Dedifferentiated amniotic fluid mesenchymal stem cell (primary cell): ENCODE results near the gene SEMA4D.
A peak's percentile ranks its signal among the peaks of the same experiment; 100 is the strongest.

Experiments
- DNase-seq: peaks from one replicate; pipeline ENCODE4 v3.0.0-alpha.2; 2016; ENCODE audit errors: extremely low spot score

Gene SEMA4D

DNA sequence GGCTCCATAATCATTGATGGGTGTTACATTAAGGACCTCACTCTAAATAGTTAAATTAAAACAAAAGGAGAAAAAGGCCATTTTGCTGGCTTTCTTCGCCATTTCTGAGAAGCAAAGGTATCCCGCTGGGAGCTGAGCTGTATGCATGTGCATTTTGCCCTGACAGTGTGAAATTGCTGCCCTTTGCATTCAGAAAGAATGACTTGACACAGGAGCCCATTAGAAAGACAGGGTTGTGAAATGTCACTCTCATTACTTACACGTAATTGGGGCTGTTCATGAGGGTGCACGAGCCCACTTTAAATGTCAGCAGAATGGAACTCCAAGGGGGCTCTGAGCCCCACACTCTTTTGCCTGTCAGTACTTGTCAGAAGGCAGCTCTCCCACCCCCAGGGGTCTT, 85.0 kb downstream of the SEMA4D start:
- no peak for DNase-seq

GRCh38 chr9:89412541-89412940, 85.4 kb downstream of the SEMA4D start:
- DNase-seq: no peak

- DNase-seq: no peak
These were observed 86.2 kb downstream of the SEMA4D start for GRCh38 chr9:89411759-89412158.

GRCh38 chr9:89410641-89411350, 87.1 kb downstream of the SEMA4D start:
- DNase-seq: no peak

- no peak for DNase-seq
These were observed 87.9 kb downstream of the SEMA4D start for GRCh38 chr9:89410022-89410421.

- no peak for DNase-seq
These were observed 88.4 kb downstream of the SEMA4D start for GRCh38 chr9:89409466-89409865.

DNA sequence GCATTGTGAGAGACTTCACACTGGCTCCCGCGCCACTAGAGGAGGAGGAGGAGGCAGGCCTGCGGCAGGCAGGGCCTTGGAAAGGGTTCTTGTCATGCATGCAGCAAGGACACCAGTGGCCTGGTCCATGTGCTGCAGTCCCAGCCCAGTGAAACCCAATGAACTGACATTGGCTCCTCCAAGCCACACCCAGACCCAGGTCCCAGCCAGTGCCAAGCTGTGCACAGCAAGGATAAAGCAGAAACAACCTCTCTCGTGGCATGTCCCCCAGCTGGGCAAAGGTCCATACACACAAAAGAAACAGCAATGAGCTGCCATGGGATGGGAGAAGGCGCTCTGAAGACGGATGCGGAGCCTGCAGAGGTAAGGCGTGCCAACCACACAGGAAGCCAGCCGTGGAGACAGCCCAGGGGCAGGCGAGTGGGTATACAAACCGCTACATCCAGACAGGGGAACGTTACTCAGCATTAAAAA, 89.2 kb downstream of the SEMA4D start:
- no peak for DNase-seq

GRCh38 chr9:89407070-89407469, 90.8 kb downstream of the SEMA4D start:
- no peak for DNase-seq

GRCh38 chr9:89405826-89406225, 92.1 kb downstream of the SEMA4D start:
- no peak for DNase-seq

- no peak for DNase-seq
These were observed 93.8 kb downstream of the SEMA4D start for GRCh38 chr9:89404074-89404473.

GRCh38 chr9:89402695-89403427, 95.1 kb downstream of the SEMA4D start:
- no peak for DNase-seq

DNA sequence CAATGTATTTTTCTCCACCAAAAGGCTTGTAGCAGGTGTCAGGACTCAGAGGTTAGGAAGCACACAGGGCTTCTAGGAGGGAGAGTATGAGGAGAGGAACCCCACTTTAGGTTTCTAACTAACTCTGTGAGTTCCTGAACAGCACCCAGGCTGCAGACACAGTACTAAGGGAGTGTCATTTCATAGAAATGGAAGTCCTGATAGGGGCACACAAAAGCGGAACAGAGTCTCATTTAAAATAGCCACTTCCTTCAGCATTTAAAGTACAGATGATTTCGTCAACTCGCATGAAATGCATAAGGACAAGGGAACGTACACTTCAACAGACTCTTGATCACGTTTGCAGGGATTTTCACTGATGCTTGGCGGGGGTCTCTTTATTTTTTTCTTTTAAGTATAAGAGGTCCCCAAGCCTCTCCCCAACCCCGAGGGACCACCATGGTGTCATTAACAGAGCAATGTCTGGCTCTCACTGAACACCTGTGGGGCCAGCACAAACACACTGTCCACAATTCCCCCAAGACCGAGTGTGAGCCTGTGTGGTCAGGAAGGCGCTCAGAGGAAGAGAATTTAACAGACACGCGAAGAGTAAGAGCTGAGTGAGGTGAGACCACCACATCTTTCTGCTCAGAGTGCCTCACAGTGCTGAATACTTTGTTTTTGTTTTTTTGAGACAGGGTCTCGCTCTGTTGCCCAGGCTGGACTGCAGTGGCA, 97.4 kb downstream of the SEMA4D start:
- DNase-seq: no peak

GRCh38 chr9:89398621-89399020, 99.3 kb downstream of the SEMA4D start:
- DNase-seq: no peak

GRCh38 chr9:89397471-89397870, 100.4 kb downstream of the SEMA4D start:
- no peak for DNase-seq

- no peak for DNase-seq
These were observed 101.8 kb downstream of the SEMA4D start for GRCh38 chr9:89395931-89396710.

DNA sequence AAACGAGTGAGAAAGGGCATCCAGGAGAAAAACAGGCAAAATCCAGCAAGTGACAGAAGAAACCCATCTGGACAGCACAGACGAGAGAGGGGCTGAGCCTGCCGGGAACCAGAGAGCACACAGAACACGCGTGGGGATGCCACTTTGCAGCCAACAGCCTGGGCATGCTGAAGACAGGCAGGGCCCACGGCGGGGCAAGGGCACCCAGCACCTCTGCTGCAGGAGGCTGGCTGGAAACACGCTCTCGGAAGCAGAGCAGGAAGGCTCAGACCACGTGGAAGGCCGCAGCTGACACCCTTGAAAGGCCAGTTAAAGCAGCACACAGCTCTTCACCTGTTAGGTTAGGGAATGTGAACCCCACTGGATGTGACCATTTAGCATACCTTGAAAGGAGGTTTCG, 103.5 kb downstream of the SEMA4D start:
- DNase-seq: no peak

DNA sequence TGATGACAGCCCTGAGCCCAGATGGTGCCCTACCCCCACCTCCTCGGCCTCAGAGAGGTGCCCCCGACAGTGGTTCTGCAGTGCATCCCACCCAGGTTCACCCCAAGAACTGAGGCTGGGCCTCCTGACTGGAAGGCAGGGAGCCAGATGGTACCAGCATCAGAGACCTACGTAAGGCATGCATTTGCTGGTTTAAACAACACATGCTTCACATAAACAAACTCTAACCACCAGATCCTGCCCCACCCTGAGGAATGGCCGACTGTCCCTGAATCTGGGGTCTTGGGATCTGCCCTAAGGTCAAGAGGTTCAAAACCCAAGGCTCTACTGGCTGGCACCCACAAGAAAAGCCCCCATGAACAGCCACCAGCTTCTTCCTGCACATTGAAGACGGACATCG, 106.3 kb downstream of the SEMA4D start:
- DNase-seq: no peak

DNA sequence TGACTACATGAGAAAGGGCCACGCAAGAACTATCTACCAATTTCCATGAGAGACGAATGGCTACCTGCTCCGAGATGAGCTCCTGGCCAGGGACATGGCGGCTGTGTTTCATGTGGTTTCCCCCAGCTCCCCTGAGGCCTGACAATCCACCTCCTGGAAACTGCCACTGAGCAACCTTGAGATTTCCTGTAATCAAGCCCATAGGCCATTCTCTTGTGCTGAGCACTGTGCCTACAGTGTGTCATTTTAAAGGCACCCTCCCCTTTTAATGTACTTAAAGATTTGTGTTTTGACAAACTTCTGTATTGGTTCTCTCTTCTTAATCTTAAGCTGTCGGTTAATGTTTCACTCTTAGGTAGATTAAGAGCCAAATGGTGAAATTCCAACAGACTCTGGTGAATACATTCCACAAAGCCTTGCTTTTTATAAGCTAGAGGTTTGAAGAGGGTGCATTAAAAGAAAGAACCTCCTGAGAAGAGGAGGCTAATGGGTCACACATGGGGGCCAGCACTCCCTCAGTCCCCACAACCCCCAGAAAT, 107.3 kb downstream of the SEMA4D start:
- DNase-seq: no peak

GRCh38 chr9:89390068-89390555, 107.8 kb downstream of the SEMA4D start:
- no peak for DNase-seq

DNA sequence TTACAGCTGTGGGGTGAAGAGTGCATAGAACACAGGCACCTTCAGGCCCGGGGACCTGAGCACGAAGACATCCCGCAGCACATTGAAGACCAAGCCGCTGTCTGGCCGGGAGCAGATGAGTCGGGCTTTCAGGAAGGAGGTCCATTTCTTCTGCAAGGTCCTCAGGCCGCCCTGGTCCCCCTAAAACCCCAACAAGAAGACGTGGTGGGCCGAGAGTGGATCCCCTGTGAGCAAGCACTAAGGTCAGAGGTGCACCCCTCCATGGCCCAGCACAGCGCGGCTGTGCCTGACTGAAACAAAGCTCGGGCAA, 109.1 kb downstream of the SEMA4D start:
- no peak for DNase-seq

GRCh38 chr9:89388084-89388867, 109.6 kb downstream of the SEMA4D start:
- peak; percentile 73 for DNase-seq
